NCI-H2196 treated with DMSO at 0.1 percent for 48 hours (cell line): Measurements from ENCODE around the gene NTRK1.

Experiments used
- DNase-seq: peaks from one replicate; lab custom pipeline; 2025; ENCODE audit not compliant: unreplicated experiment; lab: John Stamatoyannopoulos, UW

NTRK1 gene

GRCh38 chr1:156929596-156930238 is 69.1 kb downstream of the NTRK1 start:
- DNase-seq, result no peak

- no peak for DNase-seq
These were observed 69.8 kb downstream of the NTRK1 start for GRCh38 chr1:156930483-156930882.
